MM.1S (cell line): Measurements from ENCODE around the gene NR0B2.

Source experiments
- EZH2 ChIP-seq: fragments of 300-600 bp; sonication (generic); optimal IDR thresholded peaks from 2 replicates; pipeline ENCODE3; 2017; ENCODE audit warnings: low read depth, mild to moderate bottlenecking, antibody characterized with exemption, low read length, mixed read lengths
- TF ChIP-seq, protein P1 (sequence below): fragments of 300-600 bp; sonication (generic); IDR thresholded peaks from 2 replicates; pipeline ENCODE4 v1.5.1; 2016; ENCODE audit warnings: antibody characterized with exemption, low read length, mixed read lengths

DNA sequence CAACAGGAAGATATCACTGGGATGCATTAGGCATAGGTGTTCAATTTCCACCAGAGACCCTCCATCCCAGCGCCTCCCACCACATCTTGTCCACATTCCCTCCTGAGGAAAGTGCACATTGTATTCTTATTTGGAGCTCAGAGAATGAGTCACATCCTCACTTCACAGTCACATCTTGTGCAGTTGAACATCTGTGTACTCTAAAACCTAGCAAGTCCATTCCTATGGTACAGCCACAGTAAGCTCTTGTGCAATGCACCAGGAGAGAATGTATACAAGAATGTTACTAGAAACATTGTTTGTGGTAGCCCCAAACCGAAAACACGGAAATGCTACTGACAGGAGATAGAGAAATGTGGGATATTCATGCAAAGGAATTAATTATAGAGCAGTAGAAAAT, 48.1 kb upstream of the NR0B2 start:
- TF ChIP-seq, protein P1, sequence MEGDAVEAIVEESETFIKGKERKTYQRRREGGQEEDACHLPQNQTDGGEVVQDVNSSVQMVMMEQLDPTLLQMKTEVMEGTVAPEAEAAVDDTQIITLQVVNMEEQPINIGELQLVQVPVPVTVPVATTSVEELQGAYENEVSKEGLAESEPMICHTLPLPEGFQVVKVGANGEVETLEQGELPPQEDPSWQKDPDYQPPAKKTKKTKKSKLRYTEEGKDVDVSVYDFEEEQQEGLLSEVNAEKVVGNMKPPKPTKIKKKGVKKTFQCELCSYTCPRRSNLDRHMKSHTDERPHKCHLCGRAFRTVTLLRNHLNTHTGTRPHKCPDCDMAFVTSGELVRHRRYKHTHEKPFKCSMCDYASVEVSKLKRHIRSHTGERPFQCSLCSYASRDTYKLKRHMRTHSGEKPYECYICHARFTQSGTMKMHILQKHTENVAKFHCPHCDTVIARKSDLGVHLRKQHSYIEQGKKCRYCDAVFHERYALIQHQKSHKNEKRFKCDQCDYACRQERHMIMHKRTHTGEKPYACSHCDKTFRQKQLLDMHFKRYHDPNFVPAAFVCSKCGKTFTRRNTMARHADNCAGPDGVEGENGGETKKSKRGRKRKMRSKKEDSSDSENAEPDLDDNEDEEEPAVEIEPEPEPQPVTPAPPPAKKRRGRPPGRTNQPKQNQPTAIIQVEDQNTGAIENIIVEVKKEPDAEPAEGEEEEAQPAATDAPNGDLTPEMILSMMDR = no peak
- no peak for TF ChIP-seq EZH2
